ENCODE measurements around the gene GTF2F1.

DNA sequence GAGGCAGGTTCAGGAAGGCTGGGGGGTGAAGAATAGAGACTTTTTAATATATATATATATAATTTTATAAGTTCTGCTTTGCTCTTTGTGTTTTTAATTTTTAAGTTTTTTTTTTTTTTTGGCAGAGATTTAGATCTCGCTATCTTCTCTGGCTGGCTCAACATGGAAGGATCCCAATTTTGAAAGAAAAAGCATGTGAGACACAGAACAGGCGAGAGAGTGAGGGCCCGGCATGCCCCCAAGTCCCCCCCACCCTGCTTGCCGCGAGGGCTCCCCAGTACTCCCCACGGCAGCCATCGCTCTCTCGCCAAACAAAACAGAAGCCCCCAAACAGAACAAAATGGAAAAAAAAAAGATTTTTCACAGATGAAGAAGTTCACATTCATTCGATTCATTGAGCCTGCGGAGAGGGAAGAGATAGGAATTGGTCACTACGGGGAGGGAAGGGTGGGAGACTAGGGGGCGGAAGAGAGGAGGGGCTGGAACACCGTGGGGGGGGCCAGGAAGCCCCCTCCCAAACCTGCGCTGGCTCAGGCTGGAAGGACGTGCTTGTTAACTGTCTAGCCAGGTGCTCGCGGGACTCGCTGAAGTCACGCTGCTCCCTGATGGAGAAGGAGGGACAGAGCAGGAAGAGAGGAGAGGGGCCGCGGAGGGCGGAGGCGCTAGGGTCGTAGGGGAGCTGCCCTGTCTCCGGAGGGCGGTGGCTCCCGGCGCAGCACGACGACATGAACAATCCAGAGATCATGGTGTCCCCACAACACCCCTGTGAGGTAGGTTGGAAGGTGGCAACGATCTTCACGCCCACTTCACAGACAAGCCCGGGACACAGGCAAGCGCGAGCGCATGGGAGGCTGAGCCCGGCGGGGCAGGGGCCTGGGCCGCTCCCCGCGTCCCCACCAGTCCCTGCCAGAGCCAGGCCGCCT is 21.0 kb upstream of the GTF2F1 start:
- TF ChIP-seq, protein P1, sequence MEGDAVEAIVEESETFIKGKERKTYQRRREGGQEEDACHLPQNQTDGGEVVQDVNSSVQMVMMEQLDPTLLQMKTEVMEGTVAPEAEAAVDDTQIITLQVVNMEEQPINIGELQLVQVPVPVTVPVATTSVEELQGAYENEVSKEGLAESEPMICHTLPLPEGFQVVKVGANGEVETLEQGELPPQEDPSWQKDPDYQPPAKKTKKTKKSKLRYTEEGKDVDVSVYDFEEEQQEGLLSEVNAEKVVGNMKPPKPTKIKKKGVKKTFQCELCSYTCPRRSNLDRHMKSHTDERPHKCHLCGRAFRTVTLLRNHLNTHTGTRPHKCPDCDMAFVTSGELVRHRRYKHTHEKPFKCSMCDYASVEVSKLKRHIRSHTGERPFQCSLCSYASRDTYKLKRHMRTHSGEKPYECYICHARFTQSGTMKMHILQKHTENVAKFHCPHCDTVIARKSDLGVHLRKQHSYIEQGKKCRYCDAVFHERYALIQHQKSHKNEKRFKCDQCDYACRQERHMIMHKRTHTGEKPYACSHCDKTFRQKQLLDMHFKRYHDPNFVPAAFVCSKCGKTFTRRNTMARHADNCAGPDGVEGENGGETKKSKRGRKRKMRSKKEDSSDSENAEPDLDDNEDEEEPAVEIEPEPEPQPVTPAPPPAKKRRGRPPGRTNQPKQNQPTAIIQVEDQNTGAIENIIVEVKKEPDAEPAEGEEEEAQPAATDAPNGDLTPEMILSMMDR (IDR thresholded peaks at IDR 0.05; ENCODE audit: low read depth, low read length, missing input control): no peak
- no peak for TF ChIP-seq GABPA (IDR thresholded peaks at IDR 0.05 in 1 of 2, conservative IDR thresholded peaks at IDR 0.05 in 1 of 2)
- no peak for TF ChIP-seq FOXA2 (IDR thresholded peaks at IDR 0.05)
- TF ChIP-seq, protein P2, sequence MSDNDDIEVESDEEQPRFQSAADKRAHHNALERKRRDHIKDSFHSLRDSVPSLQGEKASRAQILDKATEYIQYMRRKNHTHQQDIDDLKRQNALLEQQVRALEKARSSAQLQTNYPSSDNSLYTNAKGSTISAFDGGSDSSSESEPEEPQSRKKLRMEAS (IDR thresholded peaks at IDR 0.05): no peak
- TF ChIP-seq TAF1 (conservative IDR thresholded peaks at IDR 0.05): no peak
- TF ChIP-seq EGR1 (IDR thresholded peaks at IDR 0.05; ENCODE audit: low read depth in 2 of 2): no peak
- TF ChIP-seq RAD21 (IDR thresholded peaks at IDR 0.05): no peak
- TF ChIP-seq YY1 (IDR thresholded peaks at IDR 0.05): no peak
- TF ChIP-seq RXRA (IDR thresholded peaks at IDR 0.05): no peak
- TF ChIP-seq, protein P3, sequence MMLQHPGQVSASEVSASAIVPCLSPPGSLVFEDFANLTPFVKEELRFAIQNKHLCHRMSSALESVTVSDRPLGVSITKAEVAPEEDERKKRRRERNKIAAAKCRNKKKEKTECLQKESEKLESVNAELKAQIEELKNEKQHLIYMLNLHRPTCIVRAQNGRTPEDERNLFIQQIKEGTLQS (IDR thresholded peaks at IDR 0.05): no peak
- TF ChIP-seq NR2F2 (IDR thresholded peaks at IDR 0.05): no peak
- TF ChIP-seq JUND (IDR thresholded peaks at IDR 0.05): no peak
- TF ChIP-seq, protein P4, sequence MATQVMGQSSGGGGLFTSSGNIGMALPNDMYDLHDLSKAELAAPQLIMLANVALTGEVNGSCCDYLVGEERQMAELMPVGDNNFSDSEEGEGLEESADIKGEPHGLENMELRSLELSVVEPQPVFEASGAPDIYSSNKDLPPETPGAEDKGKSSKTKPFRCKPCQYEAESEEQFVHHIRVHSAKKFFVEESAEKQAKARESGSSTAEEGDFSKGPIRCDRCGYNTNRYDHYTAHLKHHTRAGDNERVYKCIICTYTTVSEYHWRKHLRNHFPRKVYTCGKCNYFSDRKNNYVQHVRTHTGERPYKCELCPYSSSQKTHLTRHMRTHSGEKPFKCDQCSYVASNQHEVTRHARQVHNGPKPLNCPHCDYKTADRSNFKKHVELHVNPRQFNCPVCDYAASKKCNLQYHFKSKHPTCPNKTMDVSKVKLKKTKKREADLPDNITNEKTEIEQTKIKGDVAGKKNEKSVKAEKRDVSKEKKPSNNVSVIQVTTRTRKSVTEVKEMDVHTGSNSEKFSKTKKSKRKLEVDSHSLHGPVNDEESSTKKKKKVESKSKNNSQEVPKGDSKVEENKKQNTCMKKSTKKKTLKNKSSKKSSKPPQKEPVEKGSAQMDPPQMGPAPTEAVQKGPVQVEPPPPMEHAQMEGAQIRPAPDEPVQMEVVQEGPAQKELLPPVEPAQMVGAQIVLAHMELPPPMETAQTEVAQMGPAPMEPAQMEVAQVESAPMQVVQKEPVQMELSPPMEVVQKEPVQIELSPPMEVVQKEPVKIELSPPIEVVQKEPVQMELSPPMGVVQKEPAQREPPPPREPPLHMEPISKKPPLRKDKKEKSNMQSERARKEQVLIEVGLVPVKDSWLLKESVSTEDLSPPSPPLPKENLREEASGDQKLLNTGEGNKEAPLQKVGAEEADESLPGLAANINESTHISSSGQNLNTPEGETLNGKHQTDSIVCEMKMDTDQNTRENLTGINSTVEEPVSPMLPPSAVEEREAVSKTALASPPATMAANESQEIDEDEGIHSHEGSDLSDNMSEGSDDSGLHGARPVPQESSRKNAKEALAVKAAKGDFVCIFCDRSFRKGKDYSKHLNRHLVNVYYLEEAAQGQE (IDR thresholded peaks at IDR 0.05): no peak

Data from liver (tissue), 3 donors.